Common myeloid progenitor, CD34-positive (primary cell): ENCODE data around the gene ZNF536.
"Not testable (repeated sequence)": the region's sequence is repeated elsewhere in the genome, so short reads cannot be mapped to it uniquely, and the experiment has no call there.

Experiments
- CTCF ChIA-PET: fragments of 350-600 bp; sonication (Branson Sonifier 250); formaldehyde crosslinking; loops from one replicate; lab custom pipeline; 2021; ENCODE audit warnings: antibody characterized with exemption; lab: Charles Lee
- POLR2A ChIA-PET: fragments of 350-600 bp; sonication (Branson Sonifier 250); formaldehyde crosslinking; loops from one replicate; lab custom pipeline; 2021; ENCODE audit warnings: antibody characterized with exemption; lab: Charles Lee
- DNase-seq, 3 donors: peaks; one replicate each; pipeline versions ENCODE4 v3.0.0 to v3.0.0-alpha.2; 2013
- H3K27ac ChIP-seq, 2 experiments: 1 replicate in 1 of 2; 2 replicates in 1 of 2; pipeline ENCODE4 v1.7.0; 2013; ENCODE audit warnings: inconsistent platforms in 2 of 2, low read length in 2 of 2, mild to moderate bottlenecking in 2 of 2, low read depth in 1 of 2, moderate library complexity in 1 of 2; ENCODE audit not compliant: severe bottlenecking in 2 of 2, insufficient read depth in 1 of 2, poor library complexity in 1 of 2
- H3K27me3 ChIP-seq, 5 experiments: replicated peaks in 2 of 5; 1 replicate in 3 of 5; 2 replicates in 2 of 5; pipeline versions ENCODE4 v1.6.1 to v1.7.0; 2013; ENCODE audit warnings: low read length in 4 of 5, mild to moderate bottlenecking in 2 of 5, moderate library complexity in 2 of 5, inconsistent platforms in 1 of 5; ENCODE audit not compliant: insufficient read depth in 5 of 5, control insufficient read depth in 4 of 5
- H3K36me3 ChIP-seq, 4 experiments: 1 replicate in 2 of 4; 2 replicates in 2 of 4; pipeline versions ENCODE4 v1.6.1 to v1.7.0; 2013; ENCODE audit warnings: low read length in 3 of 4, control low read depth in 1 of 4, mild to moderate bottlenecking in 1 of 4; ENCODE audit not compliant: control insufficient read depth in 4 of 4, insufficient read depth in 4 of 4
- H3K4me1 ChIP-seq, 4 experiments: 1 replicate in 3 of 4; 2 replicates in 1 of 4; pipeline versions ENCODE4 v1.6.1 to v1.7.1; 2013; ENCODE audit warnings: low read length in 3 of 4, mild to moderate bottlenecking in 3 of 4, control low read depth in 1 of 4, inconsistent platforms in 1 of 4, moderate library complexity in 1 of 4; ENCODE audit not compliant: control insufficient read depth in 4 of 4, insufficient read depth in 4 of 4; ENCODE audit errors: control extremely low read depth in 1 of 4
- H3K4me3 ChIP-seq, 7 experiments: 1 replicate in 4 of 7; 2 replicates in 3 of 7; pipeline versions ENCODE4 v1.5.1 to v1.7.0; 2013; ENCODE audit warnings: mild to moderate bottlenecking in 7 of 7, low read length in 6 of 7, moderate library complexity in 6 of 7, inconsistent platforms in 2 of 7, low read depth in 2 of 7, control low read depth in 1 of 7; ENCODE audit not compliant: insufficient read depth in 4 of 7, control insufficient read depth in 1 of 7; ENCODE audit errors: extremely low read depth in 1 of 7
- H3K9me3 ChIP-seq, 5 experiments: 1 replicate in 4 of 5; 2 replicates in 1 of 5; pipeline versions ENCODE4 v1.6.1 to v1.7.1; 2013; ENCODE audit warnings: low read length in 4 of 5, mild to moderate bottlenecking in 2 of 5, inconsistent platforms in 1 of 5, low read depth in 1 of 5, moderate library complexity in 1 of 5; ENCODE audit not compliant: control insufficient read depth in 4 of 5, insufficient read depth in 2 of 5; ENCODE audit errors: control extremely low read depth in 1 of 5
- WGBS: methylation state at CpG from one replicate; pipeline ENCODE4 v1.1.5; 2013; ENCODE audit not compliant: insufficient coverage; 5-methylcytosine and 5-hydroxymethylcytosine counted together

The ZNF536 gene

GRCh38 chr19:30342901-30343300 is 29.3 kb upstream of the ZNF536 start:
- no peaks in the 10 kb centered on the region for H3K36me3 ChIP-seq
- POLR2A ChIA-PET = no interaction called here

DNA sequence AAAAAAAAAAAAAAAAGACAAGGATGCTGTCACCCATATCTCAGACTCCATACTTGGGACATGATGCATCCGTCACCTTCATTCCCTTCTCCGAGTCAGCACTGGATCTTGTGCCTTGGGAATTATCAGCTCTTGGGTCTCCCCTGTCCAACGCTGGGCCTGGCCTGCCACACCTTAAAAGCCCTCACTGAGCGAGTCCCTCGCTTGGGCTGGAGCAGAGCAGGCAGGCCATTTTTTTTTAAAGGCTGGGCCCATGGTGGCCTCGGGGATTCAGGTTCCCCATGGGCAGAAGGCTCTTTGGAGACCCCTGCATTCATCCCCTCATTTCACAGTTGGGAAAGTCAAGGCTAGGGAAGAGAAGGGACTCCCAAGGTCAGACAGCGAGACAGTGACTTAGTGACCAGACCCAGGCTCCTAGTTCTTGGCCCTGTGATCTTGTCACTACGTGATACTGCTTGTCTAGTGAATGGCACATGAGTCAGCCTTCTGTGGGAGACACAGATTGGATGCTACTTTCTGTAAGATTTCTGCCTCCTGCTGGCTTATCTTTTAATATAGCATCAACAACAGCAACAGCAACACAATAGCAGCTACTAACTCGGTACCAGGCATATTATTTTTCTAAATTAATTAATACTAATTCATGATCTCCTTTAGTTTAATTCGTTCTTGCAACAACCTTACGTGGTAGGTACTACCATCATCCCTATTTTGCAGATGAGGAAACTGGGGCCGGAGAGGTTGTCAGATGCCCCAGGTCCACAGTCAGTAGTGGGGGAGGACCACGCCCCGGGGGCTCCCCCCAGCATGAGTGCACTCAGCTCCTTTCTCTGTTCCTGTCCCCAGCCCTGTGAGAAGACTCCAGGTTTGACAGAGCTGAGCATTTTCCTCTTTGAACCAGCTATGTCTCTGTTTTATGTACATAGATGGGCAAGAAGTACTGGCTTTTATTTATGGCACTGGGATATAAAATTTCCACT is 27.4 kb upstream of the ZNF536 start:
- no peaks in the 10 kb centered on the region for H3K9me3 ChIP-seq
- POLR2A ChIA-PET = no interaction called here
- no peak overlapping the region for H3K4me3 ChIP-seq
- WGBS = 92% methylated on average over 12 of the region's 14 CpGs
- no peak for DNase-seq
- H3K27me3 ChIP-seq = peaks cover 0 to 2% (median 0%) of the 10 kb centered on the region in 5 experiments
- H3K4me1 ChIP-seq = no peaks in the 10 kb centered on the region
- CTCF ChIA-PET = no interaction called here
- no peak overlapping the region for H3K27ac ChIP-seq
- H3K36me3 ChIP-seq = no peaks in the 10 kb centered on the region

More at GRCh38 chr19:30342901-30343300, 29.3 kb upstream of the ZNF536 start:
- H3K27ac ChIP-seq = no peak overlapping the region
- WGBS = 100% methylated on average over 3 of the region's 3 CpGs
- no peaks in the 10 kb centered on the region for H3K9me3 ChIP-seq
- H3K27me3 ChIP-seq = peaks cover 0 to 2% (median 0%) of the 10 kb centered on the region in 5 experiments
- CTCF ChIA-PET = no interaction called here
- no peak for DNase-seq
- H3K4me3 ChIP-seq = no peak overlapping the region
- no peaks in the 10 kb centered on the region for H3K4me1 ChIP-seq

DNA sequence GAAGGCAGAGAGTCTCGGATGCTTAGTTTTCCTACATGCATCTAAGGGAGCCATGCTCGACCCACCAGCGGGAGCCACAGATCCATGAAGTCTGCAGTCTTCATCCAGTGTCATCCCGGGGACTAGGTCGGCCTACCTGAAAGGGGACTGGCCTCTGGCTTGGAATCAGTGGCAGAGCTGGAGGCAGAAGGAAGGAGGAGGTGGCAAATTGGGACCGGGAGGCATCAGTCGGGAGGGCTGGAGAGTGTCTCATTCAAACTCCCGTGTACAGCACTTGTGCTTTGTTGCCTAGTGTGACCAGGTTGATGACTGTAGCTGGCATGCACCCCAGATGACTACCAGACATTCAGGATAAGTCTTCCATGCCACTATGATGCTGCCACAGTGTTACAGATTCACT is 26.5 kb upstream of the ZNF536 start:
- CTCF ChIA-PET = no interaction called here
- H3K27ac ChIP-seq = no peak overlapping the region

DNA sequence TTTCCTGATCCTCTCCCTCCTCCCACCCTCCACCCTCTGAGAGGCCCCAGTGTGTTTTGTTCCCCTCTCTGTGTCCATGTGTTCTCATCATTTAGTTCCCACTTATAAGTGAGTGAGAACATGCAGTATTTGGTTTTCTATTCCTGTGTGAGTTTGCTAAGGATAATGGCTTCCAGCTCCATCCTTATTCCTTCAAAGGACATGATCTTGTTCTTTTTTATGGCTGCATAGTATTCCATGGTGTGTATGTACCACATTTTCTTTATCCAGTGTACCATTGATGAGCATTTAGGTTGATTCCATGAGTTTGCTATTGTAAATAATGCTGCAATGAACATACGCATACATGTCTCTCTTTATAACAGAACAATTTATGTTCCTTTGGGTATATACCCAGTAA is 25.7 kb upstream of the ZNF536 start:
- H3K27ac ChIP-seq, H3K4me1 ChIP-seq, DNase-seq, H3K9me3 ChIP-seq, H3K36me3 ChIP-seq, H3K27me3 ChIP-seq, H3K4me3 ChIP-seq, POLR2A ChIA-PET, CTCF ChIA-PET: not testable (repeated sequence)
- WGBS = no CpG with 5 or more reads among the region's 1 CpG

More for the DNA sequence above, 26.5 kb upstream of the ZNF536 start:
- H3K4me1 ChIP-seq = no peaks in the 10 kb centered on the region
- 91% methylated on average over 7 of the region's 8 CpGs for WGBS
- POLR2A ChIA-PET = no interaction called here
- no peaks in the 10 kb centered on the region for H3K36me3 ChIP-seq
- no peaks in the 10 kb centered on the region for H3K9me3 ChIP-seq
- H3K27me3 ChIP-seq = peaks cover 0 to 2% (median 0%) of the 10 kb centered on the region in 5 experiments
- no peak overlapping the region for H3K4me3 ChIP-seq
- no peak for DNase-seq

DNA sequence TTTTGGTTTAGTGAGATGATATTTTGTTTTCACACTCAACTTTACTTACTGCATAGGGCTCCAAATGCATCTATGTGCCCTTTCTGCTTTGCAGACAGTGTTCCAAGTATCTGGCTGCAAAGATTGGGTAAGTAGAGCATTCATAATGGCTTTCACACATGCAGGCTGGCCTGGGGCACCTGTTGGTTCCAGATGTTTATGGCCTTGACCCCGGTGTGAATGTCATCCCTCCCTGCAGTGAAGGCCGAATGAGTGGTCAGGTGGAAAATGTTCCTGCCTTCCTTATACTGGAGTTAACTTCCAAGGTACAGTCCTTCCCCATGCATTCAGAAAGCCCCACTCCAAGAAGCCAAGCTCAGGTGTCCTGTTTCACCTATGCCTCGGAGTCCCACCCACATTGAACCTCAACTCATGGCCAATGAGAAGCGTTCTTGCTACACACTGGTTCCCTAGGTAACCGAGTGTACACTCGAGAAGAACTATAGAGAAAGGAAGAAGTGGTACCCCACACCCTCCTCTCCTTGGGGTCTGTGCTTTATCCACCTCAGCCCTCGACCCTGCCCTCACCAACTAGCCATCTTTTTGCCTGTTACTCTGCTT is 23.0 kb upstream of the ZNF536 start:
- no peak for DNase-seq
- Histone ChIP-seq H3K4me3 (no peak overlapping the region), H3K27me3 (peaks cover 0 to 2% (median 0%) of the 10 kb centered on the region in 5 experiments), H3K36me3 (no peaks in the 10 kb centered on the region), H3K4me1 (peaks cover 0 to 3% (median 0%) of the 10 kb centered on the region in 4 experiments), H3K9me3 (no peaks in the 10 kb centered on the region), H3K27ac (no peak overlapping the region)
- no CpG with 5 or more reads among the region's 7 CpGs for WGBS
- ChIA-PET CTCF (no interaction called here), POLR2A (no interaction called here)

- H3K36me3 ChIP-seq = no peaks in the 10 kb centered on the region
- no peak overlapping the region for H3K4me3 ChIP-seq
- DNase-seq = no peak
- no peak overlapping the region for H3K27ac ChIP-seq
- peaks cover 0 to 2% (median 0%) of the 10 kb centered on the region in 5 experiments for H3K27me3 ChIP-seq
- 94% methylated on average over 3 of the region's 7 CpGs for WGBS
- H3K9me3 ChIP-seq = no peaks in the 10 kb centered on the region
- peaks cover 0 to 3% (median 0%) of the 10 kb centered on the region in 4 experiments for H3K4me1 ChIP-seq
- CTCF ChIA-PET = no interaction called here
- POLR2A ChIA-PET = no interaction called here
These were observed 21.2 kb upstream of the ZNF536 start for GRCh38 chr19:30350692-30351663.
